AG09309 (cell line): ENCODE results near the gene EXOG.
A peak's percentile ranks its signal among the peaks of the same experiment; 100 is the strongest.

Experiments
- DNase-seq: peaks from one replicate; pipeline ENCODE4 v3.0.0-alpha.2; 2010; ENCODE audit warnings: low read depth
- H3K4me3 ChIP-seq: 2 replicates; pipeline ENCODE4 v1.5.1; 2011; ENCODE audit warnings: mild to moderate bottlenecking, low read depth, low read length, moderate library complexity; ENCODE audit not compliant: control insufficient read depth
- TF ChIP-seq, protein P1 (sequence below): IDR thresholded peaks from 2 replicates; pipeline ENCODE4 v1.5.1; 2011; ENCODE audit warnings: mild to moderate bottlenecking, low read depth, low read length, inconsistent platforms; ENCODE audit not compliant: insufficient read depth, control insufficient read depth; ENCODE audit errors: missing control alignments

EXOG gene

GRCh38 chr3:38519651-38520050 is 23.5 kb downstream of the EXOG start:
- no peak overlapping the region for H3K4me3 ChIP-seq
- no peak for DNase-seq
- TF ChIP-seq, protein P1, sequence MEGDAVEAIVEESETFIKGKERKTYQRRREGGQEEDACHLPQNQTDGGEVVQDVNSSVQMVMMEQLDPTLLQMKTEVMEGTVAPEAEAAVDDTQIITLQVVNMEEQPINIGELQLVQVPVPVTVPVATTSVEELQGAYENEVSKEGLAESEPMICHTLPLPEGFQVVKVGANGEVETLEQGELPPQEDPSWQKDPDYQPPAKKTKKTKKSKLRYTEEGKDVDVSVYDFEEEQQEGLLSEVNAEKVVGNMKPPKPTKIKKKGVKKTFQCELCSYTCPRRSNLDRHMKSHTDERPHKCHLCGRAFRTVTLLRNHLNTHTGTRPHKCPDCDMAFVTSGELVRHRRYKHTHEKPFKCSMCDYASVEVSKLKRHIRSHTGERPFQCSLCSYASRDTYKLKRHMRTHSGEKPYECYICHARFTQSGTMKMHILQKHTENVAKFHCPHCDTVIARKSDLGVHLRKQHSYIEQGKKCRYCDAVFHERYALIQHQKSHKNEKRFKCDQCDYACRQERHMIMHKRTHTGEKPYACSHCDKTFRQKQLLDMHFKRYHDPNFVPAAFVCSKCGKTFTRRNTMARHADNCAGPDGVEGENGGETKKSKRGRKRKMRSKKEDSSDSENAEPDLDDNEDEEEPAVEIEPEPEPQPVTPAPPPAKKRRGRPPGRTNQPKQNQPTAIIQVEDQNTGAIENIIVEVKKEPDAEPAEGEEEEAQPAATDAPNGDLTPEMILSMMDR: no peak

DNA sequence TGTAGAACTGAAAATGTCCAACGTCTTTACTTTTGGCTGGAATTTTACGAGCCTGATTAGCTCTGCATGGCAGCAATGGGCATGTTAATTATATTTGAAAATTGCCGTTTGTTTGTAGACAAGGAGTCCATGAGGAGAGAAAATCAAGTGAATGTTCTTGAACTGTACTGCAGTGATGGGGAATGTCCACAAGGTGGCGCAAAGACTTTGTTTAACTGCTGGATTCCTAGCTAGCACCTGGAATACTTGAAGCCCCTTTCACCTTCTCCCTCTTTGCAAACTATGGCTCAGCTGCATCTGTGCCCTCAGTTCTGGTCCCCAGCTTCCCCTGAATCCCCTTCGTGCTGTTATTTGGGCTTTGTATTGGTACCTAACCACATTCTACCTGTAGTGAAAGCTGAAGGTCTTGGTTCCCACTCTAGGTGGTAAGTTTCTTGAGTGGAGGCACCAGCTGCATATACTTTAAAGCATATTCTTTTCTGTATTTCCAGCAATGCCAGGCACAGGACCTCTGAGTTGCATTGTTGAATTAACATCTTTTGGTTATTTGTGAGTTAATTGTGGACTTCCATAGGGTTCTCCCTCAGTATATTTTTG is 25.3 kb downstream of the EXOG start:
- peak; percentile 32 for DNase-seq
- TF ChIP-seq, protein P1: peak; percentile 84
- H3K4me3 ChIP-seq: no peak overlapping the region

GRCh38 chr3:38522002-38522401 is 25.9 kb downstream of the EXOG start:
- no peak overlapping the region for H3K4me3 ChIP-seq
- DNase-seq: no peak
- TF ChIP-seq, protein P1: no peak

DNA sequence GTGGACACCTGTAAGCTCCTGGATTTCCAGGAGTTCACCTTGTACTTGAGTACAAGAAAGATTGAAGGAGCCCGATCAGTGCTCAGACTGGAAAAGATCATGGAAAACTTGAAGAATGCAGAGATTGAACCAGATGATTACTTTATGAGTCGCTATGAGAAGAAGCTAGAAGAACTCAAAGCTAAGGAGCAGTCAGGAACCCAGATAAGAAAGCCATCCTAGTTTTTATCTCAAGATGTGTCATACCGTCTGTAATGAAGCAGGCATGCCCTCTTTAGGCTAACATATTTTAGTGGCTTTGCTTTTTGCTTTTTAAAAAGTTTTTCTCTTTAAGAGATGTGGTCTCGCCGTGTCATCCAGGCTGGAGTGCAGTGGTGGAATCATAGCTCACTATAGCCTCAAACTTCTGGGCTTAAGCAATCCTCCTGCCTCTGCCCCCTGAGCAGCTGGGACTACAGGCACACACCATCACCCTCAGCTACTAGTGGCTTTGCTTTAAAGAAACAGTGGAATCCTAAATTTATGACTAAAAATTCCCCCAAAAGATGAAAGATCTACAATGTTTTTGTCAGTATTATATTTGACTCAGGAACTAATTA is 28.1 kb downstream of the EXOG start:
- DNase-seq: peak; percentile 21
- H3K4me3 ChIP-seq: no peak overlapping the region
- TF ChIP-seq, protein P1: no peak

DNA sequence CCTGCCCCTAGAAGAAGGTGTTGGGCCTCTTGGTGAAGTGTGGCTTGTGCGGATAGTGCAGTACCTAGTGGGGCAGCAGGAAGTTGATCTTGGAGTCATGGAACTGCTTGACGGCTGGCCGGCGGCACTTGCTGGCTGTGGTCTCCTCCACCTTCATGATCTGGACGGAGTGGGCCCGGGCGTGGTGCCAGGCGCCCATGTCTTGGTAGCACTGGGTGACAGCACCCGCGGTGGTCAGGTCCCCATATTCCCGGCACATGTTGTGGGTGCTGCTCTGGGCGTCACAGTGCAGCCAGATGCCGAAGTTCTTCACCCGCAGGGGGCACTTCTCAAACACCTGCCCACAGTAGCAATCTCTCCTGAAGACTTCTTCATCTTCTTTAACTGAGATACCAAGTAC is 30.7 kb downstream of the EXOG start:
- TF ChIP-seq, protein P1: no peak
- H3K4me3 ChIP-seq: no peak overlapping the region
- DNase-seq: no peak

DNA sequence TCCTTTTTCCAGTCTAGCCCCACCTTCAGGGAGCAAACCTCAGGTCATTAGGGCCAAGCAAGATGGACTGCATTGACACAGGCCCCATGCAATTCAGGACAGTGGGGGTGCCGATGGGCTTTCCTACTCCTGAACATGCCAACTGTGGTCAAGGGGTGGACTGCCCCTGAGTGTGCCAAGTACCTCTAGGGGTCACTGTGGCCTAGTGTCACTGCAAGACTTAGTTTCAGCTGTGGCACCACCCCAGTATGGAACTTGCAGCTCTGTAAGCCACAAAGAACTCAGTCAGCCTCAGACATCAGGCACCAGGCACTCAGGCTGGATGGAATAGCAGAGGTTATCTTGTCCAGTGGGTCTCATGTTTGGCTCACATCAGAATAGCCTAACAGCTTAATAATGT is 32.3 kb downstream of the EXOG start:
- TF ChIP-seq, protein P1: no peak
- no peak for DNase-seq
- H3K4me3 ChIP-seq: no peak overlapping the region

DNA sequence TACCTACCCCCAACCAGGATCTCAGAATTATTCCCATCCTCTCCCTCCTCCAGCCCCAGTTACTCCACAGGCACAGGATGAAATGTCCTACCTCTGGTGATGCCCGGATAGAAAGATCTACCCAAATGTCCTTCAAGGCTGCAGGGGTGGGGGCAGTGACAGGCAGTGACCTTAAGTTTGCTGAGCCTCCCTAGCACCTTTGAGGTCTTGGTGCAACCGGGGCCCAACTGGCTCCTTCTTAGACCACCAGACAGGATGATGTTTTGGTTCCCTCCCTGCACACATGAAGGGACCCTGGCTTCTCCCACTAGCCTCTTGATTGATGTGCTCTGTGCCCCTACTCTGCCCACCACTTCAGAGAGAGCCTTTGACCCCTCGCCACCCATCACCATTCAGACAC is 36.4 kb downstream of the EXOG start:
- TF ChIP-seq, protein P1: no peak
- no peak overlapping the region for H3K4me3 ChIP-seq
- DNase-seq: no peak
